ENCODE results near the gene TSPAN18.

DNA sequence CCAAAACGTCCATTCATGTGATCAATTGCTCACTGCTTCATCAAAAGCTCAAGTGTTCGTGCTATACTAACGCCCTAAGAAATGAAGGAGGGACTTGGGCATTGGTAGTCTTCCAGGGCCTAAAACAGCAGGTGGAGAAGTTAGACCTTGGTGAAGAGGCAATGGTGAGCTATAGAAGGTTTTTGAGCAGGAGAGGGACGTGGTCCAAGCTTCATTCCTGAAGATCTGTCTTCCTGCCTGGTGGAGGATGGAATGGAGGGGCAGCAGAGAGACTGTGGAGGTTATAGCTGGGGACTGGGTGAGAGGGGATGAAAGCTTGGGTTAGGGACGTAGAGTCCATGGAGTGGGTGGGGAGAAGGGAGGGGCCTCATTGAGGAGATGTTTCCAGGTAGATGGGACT is 126.2 kb downstream of the TSPAN18 start:
- TF ChIP-seq, protein P1, sequence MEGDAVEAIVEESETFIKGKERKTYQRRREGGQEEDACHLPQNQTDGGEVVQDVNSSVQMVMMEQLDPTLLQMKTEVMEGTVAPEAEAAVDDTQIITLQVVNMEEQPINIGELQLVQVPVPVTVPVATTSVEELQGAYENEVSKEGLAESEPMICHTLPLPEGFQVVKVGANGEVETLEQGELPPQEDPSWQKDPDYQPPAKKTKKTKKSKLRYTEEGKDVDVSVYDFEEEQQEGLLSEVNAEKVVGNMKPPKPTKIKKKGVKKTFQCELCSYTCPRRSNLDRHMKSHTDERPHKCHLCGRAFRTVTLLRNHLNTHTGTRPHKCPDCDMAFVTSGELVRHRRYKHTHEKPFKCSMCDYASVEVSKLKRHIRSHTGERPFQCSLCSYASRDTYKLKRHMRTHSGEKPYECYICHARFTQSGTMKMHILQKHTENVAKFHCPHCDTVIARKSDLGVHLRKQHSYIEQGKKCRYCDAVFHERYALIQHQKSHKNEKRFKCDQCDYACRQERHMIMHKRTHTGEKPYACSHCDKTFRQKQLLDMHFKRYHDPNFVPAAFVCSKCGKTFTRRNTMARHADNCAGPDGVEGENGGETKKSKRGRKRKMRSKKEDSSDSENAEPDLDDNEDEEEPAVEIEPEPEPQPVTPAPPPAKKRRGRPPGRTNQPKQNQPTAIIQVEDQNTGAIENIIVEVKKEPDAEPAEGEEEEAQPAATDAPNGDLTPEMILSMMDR (IDR thresholded peaks at IDR 0.05), result no peak
- TF ChIP-seq POLR2A (IDR thresholded peaks at IDR 0.05), result no peak

Data from vagina (tissue), 2 donors.